ENCODE results near the gene EXOC3L1.

The EXOC3L1 gene

DNA sequence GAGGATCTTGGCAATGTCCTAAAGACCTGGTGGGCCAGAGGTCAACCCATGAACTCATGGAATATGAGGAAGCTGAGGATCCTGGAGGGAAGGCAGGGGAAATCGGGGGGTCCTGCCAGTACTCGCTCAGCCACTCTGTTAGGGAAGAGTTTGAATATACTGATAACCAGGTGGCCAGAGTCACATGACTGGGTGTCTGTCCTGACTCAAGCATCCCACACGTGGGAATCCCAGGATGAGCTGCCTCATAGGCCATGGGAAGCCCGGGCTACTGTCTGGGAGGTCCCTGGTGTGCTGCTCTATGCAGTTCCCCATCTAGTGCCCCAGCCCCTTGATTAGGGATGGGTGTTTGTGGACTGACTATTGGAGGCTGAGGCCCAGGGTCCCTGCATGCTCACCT, 1.6 kb downstream of the EXOC3L1 start:
- peaks cover 2% of the 10 kb centered on the region in 2 donors for H3K36me3 ChIP-seq (ENCODE audit: control insufficient read depth in 1 of 2, insufficient read depth in 2 of 2, low read length in 2 of 2)
- no peak overlapping the region for H3K27ac ChIP-seq (ENCODE audit: low read depth, low read length)
- no peaks in the 10 kb centered on the region for H3K9me3 ChIP-seq (ENCODE audit: control insufficient read depth in 1 of 2, low read length in 2 of 2)
- peaks cover 27 to 34% of the 10 kb centered on the region in 2 donors for H3K4me1 ChIP-seq (ENCODE audit: control insufficient read depth in 1 of 2, insufficient read depth in 2 of 2, low read length in 2 of 2)
- no peaks in the 10 kb centered on the region for H3K27me3 ChIP-seq (ENCODE audit: control insufficient read depth in 1 of 2, insufficient read depth in 2 of 2, low read length in 2 of 2)
- no peak overlapping the region for H3K9ac ChIP-seq (ENCODE audit: low read depth in 1 of 2, low read length in 2 of 2)
- H3K4me3 ChIP-seq (ENCODE audit: low read depth in 1 of 2, low read length in 2 of 2), result no peak overlapping the region

DNA sequence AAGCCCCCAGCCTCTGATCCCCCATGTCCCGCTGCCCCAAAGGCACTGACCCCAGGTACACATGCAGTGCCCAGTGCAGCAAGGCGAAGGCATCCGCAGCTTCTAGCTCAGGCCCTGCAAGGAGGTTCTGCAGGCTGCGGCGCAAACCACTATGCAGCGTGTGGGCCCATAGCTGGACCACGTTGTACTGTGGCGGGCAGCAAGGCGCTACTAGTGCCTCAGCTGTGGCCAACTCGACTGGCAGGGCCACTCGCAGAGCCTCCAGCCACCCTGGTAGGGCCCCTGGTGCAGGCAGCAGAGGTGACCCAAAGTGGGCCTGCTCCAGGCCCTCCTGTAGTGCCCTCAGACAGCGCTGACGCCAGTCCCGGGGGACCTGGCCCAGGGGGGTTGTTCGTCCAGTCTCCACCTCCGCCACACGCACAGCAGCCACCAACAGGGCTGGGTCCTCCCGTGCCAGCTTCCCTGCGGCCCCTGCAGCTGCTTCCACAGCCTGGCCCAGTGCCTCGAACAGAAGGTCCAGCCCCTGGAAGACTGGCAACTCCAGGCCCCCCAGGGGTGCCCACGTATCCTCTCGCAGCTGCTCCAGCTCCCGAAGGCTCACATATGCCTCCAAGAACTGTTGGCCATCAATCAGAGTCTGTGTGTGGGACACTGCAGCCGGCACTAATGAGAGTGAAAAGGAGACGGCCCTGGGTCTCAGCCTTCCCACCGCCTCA, 2.6 kb downstream of the EXOC3L1 start:
- Histone ChIP-seq H3K9me3 (ENCODE audit: control insufficient read depth in 1 of 2, low read length in 2 of 2) (no peaks in the 10 kb centered on the region), H3K27ac (ENCODE audit: low read depth, low read length) (no peak overlapping the region), H3K27me3 (ENCODE audit: control insufficient read depth in 1 of 2, insufficient read depth in 2 of 2, low read length in 2 of 2) (no peaks in the 10 kb centered on the region), H3K4me3 (ENCODE audit: low read depth in 1 of 2, low read length in 2 of 2) (no peak overlapping the region), H3K4me1 (ENCODE audit: control insufficient read depth in 1 of 2, insufficient read depth in 2 of 2, low read length in 2 of 2) (peaks cover 27 to 31% of the 10 kb centered on the region in 2 donors), H3K9ac (ENCODE audit: low read depth in 1 of 2, low read length in 2 of 2) (no peak overlapping the region), H3K36me3 (ENCODE audit: control insufficient read depth in 1 of 2, insufficient read depth in 2 of 2, low read length in 2 of 2) (no peaks in the 10 kb centered on the region)

DNA sequence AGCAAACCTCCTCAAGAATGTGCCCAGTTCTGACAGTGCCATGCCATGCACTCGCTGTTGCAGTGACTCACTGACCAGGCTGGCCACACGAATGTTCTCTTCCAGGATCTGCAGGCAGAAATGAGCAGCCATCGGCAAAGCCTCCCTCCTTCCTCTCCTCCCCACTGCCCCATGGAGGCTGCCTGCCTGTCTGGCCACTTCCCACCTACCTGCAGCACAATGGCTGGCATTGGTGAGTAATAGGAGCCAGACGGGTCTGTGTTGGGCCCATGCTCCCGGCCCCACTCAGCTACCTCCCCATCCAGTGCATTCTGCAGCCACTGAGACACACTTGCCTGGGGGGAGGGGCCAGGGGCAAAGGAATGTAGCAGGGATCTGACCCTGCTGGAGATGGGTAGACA, 3.4 kb downstream of the EXOC3L1 start:
- no peak overlapping the region for H3K27ac ChIP-seq (ENCODE audit: low read depth, low read length)
- H3K36me3 ChIP-seq (ENCODE audit: control insufficient read depth in 1 of 2, insufficient read depth in 2 of 2, low read length in 2 of 2), result no peaks in the 10 kb centered on the region
- no peaks in the 10 kb centered on the region for H3K27me3 ChIP-seq (ENCODE audit: control insufficient read depth in 1 of 2, insufficient read depth in 2 of 2, low read length in 2 of 2)
- H3K9ac ChIP-seq (ENCODE audit: low read depth in 1 of 2, low read length in 2 of 2), result no peak overlapping the region
- no peak overlapping the region for H3K4me3 ChIP-seq (ENCODE audit: low read depth in 1 of 2, low read length in 2 of 2)
- no peaks in the 10 kb centered on the region for H3K9me3 ChIP-seq (ENCODE audit: control insufficient read depth in 1 of 2, low read length in 2 of 2)
- peaks cover 27 to 29% of the 10 kb centered on the region in 2 donors for H3K4me1 ChIP-seq (ENCODE audit: control insufficient read depth in 1 of 2, insufficient read depth in 2 of 2, low read length in 2 of 2)

DNA sequence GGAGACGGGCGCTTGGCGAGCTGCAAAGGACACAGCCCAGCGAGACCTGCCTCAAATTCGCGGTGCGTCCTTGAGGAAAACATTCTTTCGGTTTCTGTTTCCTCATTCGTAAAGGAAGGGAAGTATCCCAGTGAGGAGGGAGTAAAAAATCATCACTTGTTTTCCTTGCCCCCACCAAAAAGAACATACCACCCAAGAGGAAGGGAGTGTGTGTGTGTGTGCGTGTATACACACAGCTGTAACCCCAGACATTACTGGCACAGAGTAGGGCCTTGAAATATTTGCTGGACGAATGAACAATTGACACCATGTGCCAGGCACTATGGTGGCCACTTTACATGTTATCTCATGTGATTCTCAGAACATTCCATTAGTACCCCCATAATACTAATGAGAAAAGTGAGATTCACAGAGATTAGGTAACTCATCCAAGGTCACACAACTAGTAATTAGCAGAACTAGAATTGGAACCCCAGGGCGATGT, 4.2 kb downstream of the EXOC3L1 start:
- Histone ChIP-seq H3K4me1 (ENCODE audit: control insufficient read depth in 1 of 2, insufficient read depth in 2 of 2, low read length in 2 of 2) (peaks cover 26 to 32% of the 10 kb centered on the region in 2 donors), H3K27me3 (ENCODE audit: control insufficient read depth in 1 of 2, insufficient read depth in 2 of 2, low read length in 2 of 2) (no peaks in the 10 kb centered on the region), H3K4me3 (ENCODE audit: low read depth in 1 of 2, low read length in 2 of 2) (peak overlapping the region; percentile 71 to 82), H3K27ac (ENCODE audit: low read depth, low read length) (no peak overlapping the region), H3K9ac (ENCODE audit: low read depth in 1 of 2, low read length in 2 of 2) (no peak overlapping the region), H3K9me3 (ENCODE audit: control insufficient read depth in 1 of 2, low read length in 2 of 2) (no peaks in the 10 kb centered on the region), H3K36me3 (ENCODE audit: control insufficient read depth in 1 of 2, insufficient read depth in 2 of 2, low read length in 2 of 2) (no peaks in the 10 kb centered on the region)

DNA sequence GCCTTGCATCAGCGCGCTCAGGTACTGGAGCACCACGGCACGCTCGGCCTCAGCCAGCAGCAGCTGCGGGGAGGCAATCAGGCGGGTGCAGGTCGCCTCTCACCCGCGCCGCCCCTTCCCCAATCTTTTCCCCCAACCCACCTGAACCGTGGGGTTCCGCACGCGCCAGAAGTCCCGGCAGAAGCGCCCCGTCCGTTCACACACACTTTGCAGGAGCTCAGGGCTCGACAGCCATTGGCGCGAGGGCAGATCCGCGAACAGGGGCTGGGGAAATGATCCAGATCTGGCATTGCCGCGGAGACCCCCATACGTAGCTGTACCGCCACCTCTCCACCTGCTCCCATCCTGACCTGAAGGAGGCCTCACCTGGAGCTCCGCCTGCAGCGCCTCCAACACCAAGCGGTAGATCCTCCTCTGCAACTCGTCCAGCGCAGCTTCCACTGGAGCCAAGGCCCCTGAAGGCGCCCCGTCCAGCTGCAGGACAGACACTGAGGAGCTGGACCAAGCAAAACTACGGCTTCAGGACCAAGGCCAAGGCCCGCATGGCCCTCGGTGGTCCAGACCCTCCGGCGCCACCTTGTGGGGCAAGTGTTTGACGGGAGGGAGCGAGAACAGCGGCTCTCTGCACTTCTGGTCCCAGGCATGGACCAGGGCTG, 4.8 kb downstream of the EXOC3L1 start:
- Histone ChIP-seq H3K27me3 (ENCODE audit: control insufficient read depth in 1 of 2, insufficient read depth in 2 of 2, low read length in 2 of 2) (no peaks in the 10 kb centered on the region), H3K9me3 (ENCODE audit: control insufficient read depth in 1 of 2, low read length in 2 of 2) (no peaks in the 10 kb centered on the region), H3K4me1 (ENCODE audit: control insufficient read depth in 1 of 2, insufficient read depth in 2 of 2, low read length in 2 of 2) (peaks cover 26 to 32% of the 10 kb centered on the region in 2 donors), H3K27ac (ENCODE audit: low read depth, low read length) (no peak overlapping the region), H3K36me3 (ENCODE audit: control insufficient read depth in 1 of 2, insufficient read depth in 2 of 2, low read length in 2 of 2) (no peaks in the 10 kb centered on the region), H3K4me3 (ENCODE audit: low read depth in 1 of 2, low read length in 2 of 2) (peak overlapping the region; percentile 71 to 82), H3K9ac (ENCODE audit: low read depth in 1 of 2, low read length in 2 of 2) (no peak overlapping the region)

DNA sequence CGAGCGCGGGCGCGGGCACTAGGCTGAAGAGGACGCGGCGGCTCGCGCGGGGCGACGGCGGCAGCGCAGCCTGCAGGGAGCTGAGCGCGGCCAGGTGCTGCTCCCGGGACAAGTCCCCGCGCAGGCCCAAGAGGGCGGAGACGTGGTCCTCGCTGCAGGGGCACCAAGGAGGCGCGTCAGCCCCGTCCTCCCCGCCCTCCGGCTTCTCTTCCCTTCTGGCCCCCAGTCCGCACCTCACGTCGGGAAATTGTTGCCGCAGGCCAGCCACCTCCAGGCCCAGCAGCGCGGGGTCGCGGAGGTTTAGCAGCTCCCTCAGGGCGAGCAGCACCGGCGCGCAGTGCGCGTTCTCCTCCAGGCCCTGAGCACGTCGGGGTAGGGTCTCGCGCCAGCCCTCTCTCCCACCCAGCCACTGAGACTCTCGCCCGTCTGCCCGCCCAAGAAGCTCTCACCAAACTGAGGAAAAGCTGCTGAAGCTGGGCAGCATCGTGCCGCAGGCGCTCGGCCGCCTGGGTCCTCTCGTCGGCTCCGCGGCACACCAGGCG, 5.4 kb downstream of the EXOC3L1 start:
- H3K27ac ChIP-seq (ENCODE audit: low read depth, low read length), result peak overlapping the region; percentile 95
- peak overlapping the region; percentile 71 to 82 for H3K4me3 ChIP-seq (ENCODE audit: low read depth in 1 of 2, low read length in 2 of 2)
- H3K4me1 ChIP-seq (ENCODE audit: control insufficient read depth in 1 of 2, insufficient read depth in 2 of 2, low read length in 2 of 2), result peaks cover 26 to 32% of the 10 kb centered on the region in 2 donors
- no peaks in the 10 kb centered on the region for H3K36me3 ChIP-seq (ENCODE audit: control insufficient read depth in 1 of 2, insufficient read depth in 2 of 2, low read length in 2 of 2)
- H3K9ac ChIP-seq (ENCODE audit: low read depth in 1 of 2, low read length in 2 of 2), result peak overlapping the region; percentile 78 to 84
- no peaks in the 10 kb centered on the region for H3K27me3 ChIP-seq (ENCODE audit: control insufficient read depth in 1 of 2, insufficient read depth in 2 of 2, low read length in 2 of 2)
- H3K9me3 ChIP-seq (ENCODE audit: control insufficient read depth in 1 of 2, low read length in 2 of 2), result no peaks in the 10 kb centered on the region

DNA sequence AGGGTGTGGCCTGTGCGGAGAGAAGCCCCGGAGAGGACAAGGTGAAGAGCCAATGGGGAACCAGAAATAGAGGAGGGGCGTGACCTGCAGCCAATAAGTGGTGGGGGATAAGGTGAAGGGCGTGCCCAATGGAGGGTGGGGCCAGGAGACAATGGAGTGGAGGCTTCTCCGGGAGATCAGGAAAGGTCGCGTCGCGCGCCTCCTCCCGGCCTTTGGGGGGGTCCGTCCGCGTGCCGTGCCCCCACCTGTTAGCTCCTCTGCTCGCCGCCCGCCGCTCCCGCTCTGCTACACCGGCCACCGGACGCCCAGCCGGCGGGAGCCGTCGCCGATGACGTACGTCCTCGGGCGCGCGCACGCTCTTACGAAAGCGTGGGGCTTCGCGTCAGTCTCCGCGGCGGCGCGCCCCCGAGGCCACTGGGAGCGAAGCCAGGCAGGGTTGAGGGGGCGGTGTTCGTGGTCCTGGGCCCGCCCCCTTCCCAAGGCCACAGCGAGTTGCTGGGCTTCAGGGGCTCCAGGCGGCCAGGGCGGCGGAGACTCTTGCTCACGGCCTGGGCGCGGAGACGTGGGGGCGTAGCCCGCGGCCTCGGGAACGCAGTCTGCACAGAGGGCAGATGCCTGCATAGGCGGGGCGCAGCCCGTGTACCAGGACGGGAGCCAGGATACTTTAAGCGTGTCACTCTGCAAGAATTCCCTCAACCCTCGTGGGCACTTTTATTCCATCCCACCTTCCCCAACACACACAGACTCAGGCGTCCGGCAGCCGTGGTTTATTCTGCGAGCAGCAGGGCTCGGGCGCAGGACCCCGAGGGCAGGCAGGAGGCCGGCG, 6.1 kb downstream of the EXOC3L1 start, which contains the start of gene MATCAP1:
Gene MATCAP1, minus strand, starts transcription at position 337 of the 826 bp plus-strand sequence. CDS start 3,353 bp downstream, outside the sequence.
- peak within 1 kb of the TSS; percentile 71 to 82 for H3K4me3 ChIP-seq (ENCODE audit: low read depth in 1 of 2, low read length in 2 of 2)
- H3K4me1 ChIP-seq (ENCODE audit: control insufficient read depth in 1 of 2, insufficient read depth in 2 of 2, low read length in 2 of 2), result peaks cover 26 to 32% of the 10 kb centered on the region in 2 donors
- H3K27me3 ChIP-seq (ENCODE audit: control insufficient read depth in 1 of 2, insufficient read depth in 2 of 2, low read length in 2 of 2), result no peaks in the 10 kb centered on the region
- no peaks in the 10 kb centered on the region for H3K9me3 ChIP-seq (ENCODE audit: control insufficient read depth in 1 of 2, low read length in 2 of 2)
- no peaks in the 10 kb centered on the region for H3K36me3 ChIP-seq (ENCODE audit: control insufficient read depth in 1 of 2, insufficient read depth in 2 of 2, low read length in 2 of 2)
- peak within 1 kb of the TSS; percentile 78 to 84 for H3K9ac ChIP-seq (ENCODE audit: low read depth in 1 of 2, low read length in 2 of 2)
- peak within 1 kb of the TSS; percentile 95 for H3K27ac ChIP-seq (ENCODE audit: low read depth, low read length)

DNA sequence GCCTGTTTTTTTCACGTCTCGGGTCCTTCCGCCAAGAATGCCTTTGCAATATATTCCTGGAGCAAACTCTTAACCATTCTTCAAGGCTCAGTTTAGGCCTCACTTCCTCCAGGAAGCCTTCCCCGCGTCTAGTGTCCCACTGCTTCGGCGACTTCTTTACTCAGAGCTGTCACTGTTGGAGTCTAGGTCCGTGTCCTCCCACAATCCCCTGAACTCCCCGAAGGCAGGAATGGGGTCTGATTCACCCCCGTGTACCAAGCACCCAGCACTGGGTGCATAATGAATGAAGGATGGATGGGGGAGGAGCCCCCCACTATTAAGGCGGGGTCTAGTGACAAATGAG, 6.7 kb downstream of the EXOC3L1 start:
- peak overlapping the region; percentile 71 to 82 for H3K4me3 ChIP-seq (ENCODE audit: low read depth in 1 of 2, low read length in 2 of 2)
- peak overlapping the region; percentile 48 to 78 for H3K9ac ChIP-seq (ENCODE audit: low read depth in 1 of 2, low read length in 2 of 2)
- H3K27me3 ChIP-seq (ENCODE audit: control insufficient read depth in 1 of 2, insufficient read depth in 2 of 2, low read length in 2 of 2), result no peaks in the 10 kb centered on the region
- peak overlapping the region; percentile 95 for H3K27ac ChIP-seq (ENCODE audit: low read depth, low read length)
- peaks cover 30 to 37% of the 10 kb centered on the region in 2 donors for H3K4me1 ChIP-seq (ENCODE audit: control insufficient read depth in 1 of 2, insufficient read depth in 2 of 2, low read length in 2 of 2)
- no peaks in the 10 kb centered on the region for H3K36me3 ChIP-seq (ENCODE audit: control insufficient read depth in 1 of 2, insufficient read depth in 2 of 2, low read length in 2 of 2)
- H3K9me3 ChIP-seq (ENCODE audit: control insufficient read depth in 1 of 2, low read length in 2 of 2), result no peaks in the 10 kb centered on the region

DNA sequence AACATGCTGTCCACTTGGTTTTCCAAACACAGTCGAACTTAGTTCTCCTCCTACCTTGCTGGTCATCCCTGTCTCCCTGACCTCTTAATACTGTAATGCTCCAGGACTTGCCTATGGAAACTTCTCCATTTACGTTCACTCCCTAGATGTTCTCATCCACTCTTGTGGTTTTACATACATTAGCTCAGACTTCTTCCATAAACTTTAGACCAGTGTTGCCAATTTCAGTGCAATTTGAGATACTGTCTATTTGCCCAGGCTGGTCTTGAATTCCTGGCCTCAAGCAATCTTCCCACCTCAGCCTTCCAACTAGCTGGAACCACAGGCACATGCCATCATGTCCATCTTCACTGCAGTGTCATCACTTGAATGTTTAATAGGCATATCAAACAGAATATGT, 7.6 kb downstream of the EXOC3L1 start:
- H3K27ac ChIP-seq (ENCODE audit: low read depth, low read length), result no peak overlapping the region
- no peaks in the 10 kb centered on the region for H3K36me3 ChIP-seq (ENCODE audit: control insufficient read depth in 1 of 2, insufficient read depth in 2 of 2, low read length in 2 of 2)
- H3K27me3 ChIP-seq (ENCODE audit: control insufficient read depth in 1 of 2, insufficient read depth in 2 of 2, low read length in 2 of 2), result no peaks in the 10 kb centered on the region
- H3K4me1 ChIP-seq (ENCODE audit: control insufficient read depth in 1 of 2, insufficient read depth in 2 of 2, low read length in 2 of 2), result peaks cover 35 to 44% of the 10 kb centered on the region in 2 donors
- no peak overlapping the region for H3K4me3 ChIP-seq (ENCODE audit: low read depth in 1 of 2, low read length in 2 of 2)
- H3K9ac ChIP-seq (ENCODE audit: low read depth in 1 of 2, low read length in 2 of 2), result no peak overlapping the region
- no peaks in the 10 kb centered on the region for H3K9me3 ChIP-seq (ENCODE audit: control insufficient read depth in 1 of 2, low read length in 2 of 2)
